ENCODE data around the gene SPAG8.
A peak's percentile ranks its signal among the peaks of the same experiment; 100 is the strongest.

The SPAG8 gene

GRCh38 chr9:35810122-35810521, 1.9 kb downstream of the SPAG8 start:
- no peak for DNase-seq (ENCODE audit: low spot score)

DNA sequence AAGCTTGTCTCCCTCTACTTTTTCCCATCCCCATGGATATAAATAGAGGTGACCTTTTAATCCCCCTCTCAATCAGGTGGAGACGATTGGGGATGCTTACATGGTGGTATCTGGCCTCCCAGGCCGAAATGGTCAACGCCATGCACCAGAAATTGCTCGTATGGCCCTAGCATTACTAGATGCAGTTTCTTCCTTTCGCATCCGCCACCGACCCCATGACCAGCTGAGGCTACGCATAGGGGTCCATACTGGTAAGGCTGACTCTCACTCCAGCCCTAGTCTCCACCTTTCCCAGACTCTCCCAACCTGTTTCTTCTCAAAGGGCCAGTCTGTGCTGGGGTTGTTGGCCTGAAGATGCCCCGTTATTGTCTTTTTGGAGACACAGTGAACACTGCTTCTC, 3.6 kb downstream of the SPAG8 start:
- no peak for DNase-seq (ENCODE audit: low spot score)

DNA sequence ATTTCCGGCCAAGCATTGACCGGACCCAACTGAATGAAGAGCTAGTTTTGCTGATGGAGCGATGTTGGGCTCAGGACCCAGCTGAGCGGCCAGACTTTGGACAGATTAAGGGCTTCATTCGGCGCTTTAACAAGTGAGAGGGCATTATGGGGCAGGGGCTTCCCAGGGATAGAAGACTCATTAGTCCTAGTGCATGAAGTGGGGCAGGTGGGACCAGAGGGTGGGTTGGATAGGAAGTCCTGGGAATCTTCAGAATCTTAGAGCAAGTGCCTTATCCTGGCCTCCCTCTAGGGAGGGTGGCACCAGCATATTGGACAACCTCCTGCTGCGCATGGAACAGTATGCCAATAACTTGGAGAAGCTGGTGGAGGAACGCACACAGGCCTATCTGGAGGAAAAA, 6.0 kb downstream of the SPAG8 start:
- no peak for DNase-seq (ENCODE audit: low spot score)

- DNase-seq (ENCODE audit: low spot score) = peak; percentile 20
Measured at GRCh38 chr9:35801328-35802128, 10.5 kb downstream of the SPAG8 start.

DNA sequence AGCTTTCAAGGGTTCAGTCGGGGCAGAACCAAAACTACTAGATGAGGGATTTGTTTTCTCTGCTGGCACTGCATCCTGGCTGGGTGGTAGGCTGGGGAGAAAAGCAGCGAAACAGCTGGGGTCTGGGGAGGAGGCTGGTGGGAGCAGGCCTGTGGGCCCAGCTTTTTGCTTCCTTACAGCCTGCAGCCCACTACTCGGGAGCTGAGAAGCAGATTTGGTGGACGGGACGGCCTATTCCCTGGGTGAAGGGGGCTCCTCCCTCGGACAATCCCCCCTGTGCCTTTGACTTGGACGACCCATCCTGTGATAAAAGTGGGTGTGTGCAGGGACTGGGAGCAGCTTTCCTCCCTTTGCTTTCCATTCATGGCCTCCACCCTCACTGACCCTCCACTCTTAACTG, 11.5 kb downstream of the SPAG8 start:
- DNase-seq (ENCODE audit: low spot score) = no peak

DNA sequence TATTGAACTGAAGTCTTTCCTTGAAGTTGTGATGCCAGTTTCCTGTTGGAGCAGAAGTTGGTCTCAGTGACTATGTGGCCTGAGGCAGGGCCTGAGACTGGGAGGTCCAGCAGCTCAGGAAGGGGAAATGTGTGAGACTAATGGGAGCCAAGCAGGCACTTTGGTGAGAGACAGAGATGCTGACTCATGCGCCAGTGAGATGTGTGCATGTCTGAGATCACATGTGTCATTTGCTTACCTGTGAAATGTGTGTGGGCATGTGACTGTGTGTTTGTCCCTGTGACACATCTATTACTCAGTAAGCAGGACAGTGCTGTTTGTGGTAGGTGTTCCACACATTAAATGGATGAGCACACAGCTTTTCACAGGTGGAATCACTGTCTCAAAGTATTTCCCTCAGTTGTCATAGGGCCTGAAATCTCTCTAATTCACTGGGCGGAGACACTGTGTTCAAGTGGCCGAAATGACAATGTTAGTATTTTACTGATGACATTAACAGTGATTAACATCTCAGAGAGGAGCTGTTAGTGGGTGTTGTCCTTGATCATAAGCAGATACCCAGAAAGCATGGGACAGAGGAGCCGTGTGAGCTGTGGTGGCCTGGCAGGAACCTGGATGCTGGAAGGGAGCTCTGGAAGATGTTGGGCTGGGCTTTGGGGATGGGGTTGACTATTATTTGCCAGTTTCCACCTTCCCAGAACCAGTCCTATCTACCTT, 13.2 kb downstream of the SPAG8 start:
- DNase-seq (ENCODE audit: low spot score) = peak; percentile 63

DNA sequence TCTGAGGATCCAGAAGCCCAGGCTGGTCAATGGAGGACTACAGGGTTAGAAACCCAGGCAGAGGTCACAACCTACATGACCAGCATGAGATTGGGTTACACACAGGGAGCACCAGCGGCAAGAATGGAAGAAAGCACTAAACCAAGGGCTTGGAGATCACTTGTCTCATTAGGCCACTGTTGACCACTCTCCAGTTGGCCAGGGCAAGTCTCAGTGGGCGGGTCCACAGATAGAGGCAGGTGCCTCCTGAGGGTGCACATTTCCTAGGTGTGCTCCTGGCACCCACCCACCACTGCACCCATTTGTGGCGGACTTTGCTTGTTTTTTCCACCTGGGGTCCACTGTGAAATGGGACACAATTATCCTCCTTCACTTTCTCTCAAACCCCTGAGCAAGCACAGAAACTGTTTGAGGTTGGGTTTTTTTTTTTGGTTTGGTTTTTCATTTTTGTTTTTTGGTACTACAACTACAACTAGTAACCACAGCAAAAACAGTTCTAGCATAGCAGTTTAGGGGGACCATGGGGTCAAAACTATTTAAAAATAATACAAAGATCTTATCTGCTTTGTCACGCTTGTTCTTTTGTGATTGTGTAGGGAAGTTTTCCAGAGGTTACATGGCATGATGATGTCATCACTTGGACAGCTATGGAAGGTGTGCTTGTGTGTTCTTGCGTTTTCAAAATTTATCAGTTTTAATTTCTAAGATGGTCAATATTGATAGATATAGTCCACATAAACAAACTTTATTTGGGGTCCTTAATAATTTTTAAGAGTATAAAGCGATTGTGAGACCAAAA, 14.6 kb downstream of the SPAG8 start:
- no peak for DNase-seq (ENCODE audit: low spot score)

- DNase-seq (ENCODE audit: low spot score) = no peak
Measured at GRCh38 chr9:35795695-35796094, 16.4 kb downstream of the SPAG8 start.

DNA sequence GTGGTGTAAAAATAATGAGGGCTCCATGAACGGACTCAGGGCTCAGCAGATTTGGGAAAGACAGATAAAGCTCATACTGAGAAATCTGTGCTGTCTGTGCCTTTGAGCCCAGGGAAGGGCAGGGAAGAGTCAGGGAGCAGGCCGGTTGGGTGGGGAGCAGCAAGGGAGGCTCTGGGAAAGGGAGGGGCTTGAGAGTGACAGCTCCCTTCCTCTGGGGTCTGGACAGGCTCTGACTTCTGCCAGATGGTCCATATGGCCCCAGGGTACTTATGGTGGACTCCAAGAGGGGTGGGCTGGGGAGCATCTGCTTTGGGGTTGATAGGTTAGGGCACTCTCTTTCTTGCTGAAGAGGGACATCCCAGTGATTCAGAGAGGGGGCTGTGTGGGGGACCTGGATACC, 18.6 kb downstream of the SPAG8 start:
- DNase-seq (ENCODE audit: low spot score) = no peak

DNA sequence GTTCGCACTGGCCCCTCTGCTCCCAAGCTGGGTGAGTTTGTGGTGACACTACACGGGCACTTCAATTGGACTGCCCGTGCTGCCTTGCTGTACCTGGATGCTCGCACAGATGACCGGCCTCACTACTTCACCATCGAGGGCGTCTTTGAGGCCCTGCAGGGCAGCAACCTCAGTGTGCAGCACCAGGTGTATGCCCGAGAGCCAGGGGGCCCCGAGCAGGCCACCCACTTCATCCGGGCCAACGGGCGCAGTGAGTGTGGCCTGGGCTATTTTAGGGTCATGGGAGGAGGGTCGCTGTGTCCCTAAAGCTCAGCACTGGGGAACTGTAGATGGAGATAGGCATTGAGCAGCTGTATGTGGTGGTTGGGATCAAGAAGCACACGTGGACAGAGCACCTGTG, 19.2 kb downstream of the SPAG8 start:
- DNase-seq (ENCODE audit: low spot score) = no peak

GRCh38 chr9:35792024-35792813, 19.8 kb downstream of the SPAG8 start:
- DNase-seq (ENCODE audit: low spot score) = no peak

GRCh38 chr9:35791297-35791921, 20.7 kb downstream of the SPAG8 start, which contains the start of gene NPR2:
Gene NPR2 (plus strand): TSS chr9:35791591. CDS start chr9:35792409, 818 bp downstream.
- no peak for DNase-seq (ENCODE audit: low spot score)

DNA sequence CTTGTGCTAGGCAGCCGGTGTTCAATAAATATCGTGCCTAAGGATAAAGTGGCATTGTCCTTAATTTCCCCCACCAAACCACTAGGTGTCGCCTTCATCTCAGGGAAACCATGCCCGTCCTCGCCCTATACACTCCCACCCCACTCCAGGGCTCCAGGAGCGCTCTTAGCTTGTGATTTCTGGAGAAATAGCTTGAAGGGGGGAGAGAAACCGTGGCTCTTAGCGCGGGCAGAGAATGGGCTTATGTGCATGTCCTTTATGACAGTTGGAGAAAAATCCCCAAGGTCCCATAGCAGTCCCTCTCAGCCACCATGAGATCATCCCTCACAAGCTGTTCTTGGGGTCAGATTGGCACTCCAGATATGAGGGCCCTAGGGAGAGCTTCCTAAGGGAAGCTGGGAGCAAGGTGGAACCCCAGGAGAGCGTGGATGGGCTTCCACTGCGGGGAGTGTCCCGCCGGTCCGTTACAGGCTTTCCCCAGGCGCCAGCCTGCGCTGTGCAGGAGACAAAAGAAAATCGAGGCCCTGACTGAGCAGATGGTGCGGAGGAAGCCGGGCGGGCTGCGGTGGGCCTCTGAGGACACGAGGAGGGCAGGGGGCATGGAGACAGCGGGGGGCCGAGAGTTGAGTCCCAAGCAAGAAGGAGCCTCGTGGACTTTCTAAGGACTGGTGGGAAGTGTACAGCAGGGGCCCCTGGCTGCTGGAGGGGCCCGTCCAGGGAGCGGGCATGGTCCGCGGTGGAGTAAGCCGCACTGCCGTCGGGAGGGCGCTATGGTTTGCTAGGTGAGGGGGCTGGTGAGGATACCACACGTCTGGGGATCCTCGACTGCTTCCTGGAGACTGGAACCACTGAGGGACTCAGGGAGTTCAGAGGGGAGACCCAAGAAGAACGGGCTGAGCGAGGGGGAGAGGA, 21.4 kb downstream of the SPAG8 start:
- DNase-seq (ENCODE audit: low spot score) = peak; percentile 80

- no peak for DNase-seq (ENCODE audit: low spot score)
Measured at GRCh38 chr9:35790025-35790384, 22.1 kb downstream of the SPAG8 start.

DNA sequence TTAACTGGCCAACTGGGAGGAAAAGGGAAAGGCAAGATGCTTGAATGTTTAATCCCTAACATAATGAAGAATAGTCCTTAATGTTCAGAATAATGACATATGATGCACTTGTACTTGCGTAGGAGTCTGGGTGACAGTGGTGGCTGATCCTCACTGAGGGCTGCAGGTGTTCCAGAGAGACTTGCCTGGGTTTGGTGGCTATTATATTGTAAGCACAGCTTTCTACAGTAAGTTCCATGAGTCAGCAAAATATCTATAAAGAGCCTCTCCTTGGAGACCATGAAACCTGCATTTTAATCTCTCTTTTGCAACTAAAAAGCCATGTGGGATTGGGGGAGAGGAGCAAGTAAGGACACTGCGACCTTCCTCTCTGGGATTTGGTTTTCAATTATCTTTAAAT, 22.5 kb downstream of the SPAG8 start:
- no peak for DNase-seq (ENCODE audit: low spot score)

- DNase-seq (ENCODE audit: low spot score) = no peak
Measured at GRCh38 chr9:35783418-35783817, 28.6 kb downstream of the SPAG8 start.

- no peak for DNase-seq (ENCODE audit: low spot score)
Measured at GRCh38 chr9:35781066-35781465, 31.0 kb downstream of the SPAG8 start.

DNA sequence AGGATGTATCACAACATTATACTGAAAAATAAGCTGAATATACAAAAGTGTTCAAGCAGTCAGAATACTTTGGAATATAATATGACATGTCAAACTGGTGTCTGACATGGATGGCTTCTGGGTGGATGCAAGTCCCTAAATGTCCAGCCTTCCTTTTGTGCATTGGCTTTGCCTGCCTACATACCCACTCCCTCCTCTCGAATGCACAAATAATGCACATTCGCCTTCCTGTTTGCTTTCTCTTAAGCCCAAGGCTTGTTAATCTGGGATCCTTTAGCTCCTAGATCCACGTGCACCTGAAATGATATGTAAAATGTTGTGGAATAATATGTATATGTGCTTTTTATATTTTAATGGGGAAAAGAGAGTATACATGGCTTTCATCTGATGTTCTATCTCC, 33.6 kb downstream of the SPAG8 start:
- no peak for DNase-seq (ENCODE audit: low spot score)

- DNase-seq (ENCODE audit: low spot score) = no peak
Measured at GRCh38 chr9:35776018-35776417, 36.0 kb downstream of the SPAG8 start.

GRCh38 chr9:35774907-35775635, 37.0 kb downstream of the SPAG8 start:
- no peak for DNase-seq (ENCODE audit: low spot score)

All from hematopoietic multipotent progenitor cell treated with erythropoietin and hydrocortisone succinate and interleukin-3 and kit ligand, for 15 days (in vitro differentiated cells).